ENCODE results near the gene SMPDL3B. TPM values are rescaled to one million over a fixed set of nuclear protein-coding genes. Genes with fewer than 3 reads are reported as not detected.

Gene SMPDL3B
- polyA plus RNA-seq, 1 donor from 2014 or later: not detected

DNA sequence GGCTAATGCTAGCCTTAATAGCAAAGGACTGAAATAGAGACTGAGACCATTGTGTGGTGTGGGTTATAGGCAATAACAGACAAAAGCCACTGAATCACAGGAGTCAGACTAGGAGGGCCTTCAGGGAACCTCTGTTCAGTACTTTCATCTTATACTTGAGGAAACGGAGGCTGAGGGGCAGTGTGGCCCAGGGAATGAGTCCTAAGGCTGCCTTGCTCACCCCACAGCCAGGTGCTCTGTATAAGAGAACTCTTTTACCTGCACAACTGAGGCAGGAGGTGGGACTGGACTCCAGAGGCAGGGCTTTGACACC is 2.7 kb downstream of the SMPDL3B start:
- no peak overlapping the region for H3K27ac ChIP-seq (ENCODE audit: low read length)
- H3K4me2 ChIP-seq (ENCODE audit: low read length): no peak overlapping the region
- no peak overlapping the region for H2AFZ ChIP-seq (ENCODE audit: low read depth, low read length)
- H3K79me2 ChIP-seq (replicated peaks; ENCODE audit: insufficient read depth, low read length): no peaks in the 10 kb centered on the region
- no peaks in the 10 kb centered on the region for H3K9me3 ChIP-seq (ENCODE audit: low read length)
- no peaks in the 10 kb centered on the region for H3K9me2 ChIP-seq (ENCODE audit: insufficient read depth, low read length)
- TF ChIP-seq EP300 (conservative IDR thresholded peaks at IDR 0.05; ENCODE audit: poor library complexity, severe bottlenecking) (no peak), REST (IDR thresholded peaks at IDR 0.05; ENCODE audit: borderline replicate concordance) (no peak), CTCF (IDR thresholded peaks at IDR 0.05; ENCODE audit: poor library complexity, severe bottlenecking) (no peak), TAF1 (IDR thresholded peaks at IDR 0.05; ENCODE audit: low read depth) (no peak)
- H3F3A ChIP-seq (ENCODE audit: insufficient read depth, low read length, poor library complexity, severe bottlenecking): no peaks in the 10 kb centered on the region
- H4K20me1 ChIP-seq (ENCODE audit: insufficient read depth): no peaks in the 10 kb centered on the region
- H3K36me3 ChIP-seq (ENCODE audit: insufficient read depth, low read length): no peaks in the 10 kb centered on the region
- H3K9ac ChIP-seq (ENCODE audit: low read length): no peak overlapping the region
- H3K27me3 ChIP-seq (ENCODE audit: insufficient read depth, low read depth, low read length): peaks cover 10% of the 10 kb centered on the region
- H3K4me3 ChIP-seq (ENCODE audit: low read length): no peak overlapping the region

DNA sequence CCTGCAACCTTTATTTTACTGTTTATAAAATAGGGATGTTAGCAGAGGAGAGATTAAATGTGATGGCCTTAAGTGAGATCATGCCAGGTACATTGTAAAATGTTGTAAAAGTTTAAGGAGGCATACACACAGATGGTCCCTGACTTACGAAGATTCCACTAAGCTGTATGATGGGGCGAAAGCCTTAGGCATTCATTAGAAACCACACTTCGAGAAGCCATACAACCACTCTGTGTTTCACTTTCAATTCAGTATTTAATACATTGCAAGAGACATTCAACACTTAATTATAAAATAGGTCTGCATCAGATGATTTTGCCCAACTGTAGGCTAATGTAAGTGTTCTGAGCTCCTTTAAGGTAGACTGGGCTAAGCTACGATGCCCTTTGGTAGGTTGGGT is 3.7 kb downstream of the SMPDL3B start:
- no peak overlapping the region for H2AFZ ChIP-seq (ENCODE audit: low read depth, low read length)
- no peaks in the 10 kb centered on the region for H4K20me1 ChIP-seq (ENCODE audit: insufficient read depth)
- peaks cover 10% of the 10 kb centered on the region for H3K27me3 ChIP-seq (ENCODE audit: insufficient read depth, low read depth, low read length)
- H3K4me2 ChIP-seq (ENCODE audit: low read length): no peak overlapping the region
- TF ChIP-seq EZH2 (IDR thresholded peaks at IDR 0.05; ENCODE audit: borderline replicate concordance, insufficient read depth, low read length, poor library complexity, severe bottlenecking): no peak
- TF ChIP-seq MXI1 (conservative IDR thresholded peaks at IDR 0.05; ENCODE audit: poor library complexity, severe bottlenecking): no peak
- no peak for TF ChIP-seq EP300 (conservative IDR thresholded peaks at IDR 0.05; ENCODE audit: poor library complexity, severe bottlenecking)
- no peak for TF ChIP-seq RAD21 (conservative IDR thresholded peaks at IDR 0.05)
- TF ChIP-seq REST (IDR thresholded peaks at IDR 0.05; ENCODE audit: borderline replicate concordance): no peak
- no peak for TF ChIP-seq CTCF (IDR thresholded peaks at IDR 0.05; ENCODE audit: poor library complexity, severe bottlenecking)
- TF ChIP-seq SMC3 (conservative IDR thresholded peaks at IDR 0.05; ENCODE audit: poor library complexity): no peak
- TF ChIP-seq POLR2AphosphoS5 (IDR thresholded peaks at IDR 0.05): no peak
- no peak for TF ChIP-seq TAF1 (IDR thresholded peaks at IDR 0.05; ENCODE audit: low read depth)
- H3K79me2 ChIP-seq (replicated peaks; ENCODE audit: insufficient read depth, low read length): no peaks in the 10 kb centered on the region
- no peaks in the 10 kb centered on the region for H3K36me3 ChIP-seq (ENCODE audit: insufficient read depth, low read length)
- no peak overlapping the region for H3K27ac ChIP-seq (ENCODE audit: low read length)
- no peaks in the 10 kb centered on the region for H3F3A ChIP-seq (ENCODE audit: insufficient read depth, low read length, poor library complexity, severe bottlenecking)
- H3K9ac ChIP-seq (ENCODE audit: low read length): no peak overlapping the region
- no peaks in the 10 kb centered on the region for H3K9me2 ChIP-seq (ENCODE audit: insufficient read depth, low read length)
- no peak overlapping the region for H3K4me3 ChIP-seq (ENCODE audit: low read length)
- no peaks in the 10 kb centered on the region for H3K9me3 ChIP-seq (ENCODE audit: low read length)

Data from neural cell (in vitro differentiated cells).